ENCODE data around the gene FAH. TPM values are rescaled to one million over a fixed set of nuclear protein-coding genes. Genes with fewer than 3 reads are reported as not detected.
A peak's percentile ranks its signal among the peaks of the same experiment; 100 is the strongest.

Gene FAH
- total RNA-seq: 10 to 100 TPM; 22.0 to 42.0 (median 37.7) TPM

DNA sequence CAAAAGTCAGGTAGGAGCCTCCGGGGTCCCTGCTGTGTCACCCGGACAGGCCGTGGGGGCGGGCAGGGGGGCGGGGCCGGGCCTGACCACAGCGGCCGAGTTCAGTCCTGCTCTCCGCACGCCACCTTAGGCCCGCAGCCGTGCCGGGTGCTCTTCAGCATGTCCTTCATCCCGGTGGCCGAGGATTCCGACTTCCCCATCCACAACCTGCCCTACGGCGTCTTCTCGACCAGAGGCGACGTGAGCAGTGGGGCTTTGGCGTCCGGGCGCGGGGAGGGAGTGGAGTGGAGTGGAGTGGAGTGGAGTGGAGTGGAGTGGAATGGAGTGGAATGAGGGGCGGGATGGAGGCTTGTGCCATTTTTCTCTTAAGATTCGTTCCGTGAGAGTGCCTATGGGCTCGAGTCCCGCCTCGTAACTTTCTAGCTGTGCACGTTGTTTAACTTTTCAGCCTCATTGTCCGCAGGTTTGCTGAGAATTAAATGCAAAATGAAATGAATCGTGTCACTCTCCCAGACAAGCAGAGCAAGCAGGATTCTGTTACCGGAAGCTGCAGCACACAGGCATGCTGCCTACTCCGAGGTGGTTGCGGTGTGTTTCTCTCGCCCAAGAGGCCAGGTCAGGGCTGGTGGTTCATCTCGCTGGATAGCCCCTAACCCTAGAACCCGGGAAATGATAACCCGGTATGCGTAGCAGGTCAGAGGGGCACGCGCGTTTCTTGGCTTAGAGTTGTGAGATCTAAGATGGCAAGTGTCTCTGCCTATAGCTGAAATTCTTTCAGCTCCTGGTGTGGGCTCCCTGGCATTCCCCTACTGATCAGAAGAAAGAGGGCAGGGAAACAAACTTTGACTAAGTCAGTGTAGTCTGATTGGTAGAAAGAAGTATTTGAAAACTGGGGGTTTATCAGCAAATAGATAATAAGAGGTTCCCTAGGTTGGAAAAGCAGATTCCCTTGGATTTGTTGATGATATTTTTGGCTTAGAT is at the start of gene FAH:
TSS of gene FAH (plus strand) at position 104 of the 981 bp plus-strand sequence. CDS start at position 160, 56 bp downstream.
- no peaks in the 10 kb centered on the region for H3K9me3 ChIP-seq
- H3K27ac ChIP-seq: peak within 1 kb of the TSS; percentile 80 to 92 (median 87)
- DNase-seq (ENCODE audit: low spot score in 2 of 2): no peak
- H3K4me1 ChIP-seq: peaks cover 0 to 26% (median 9%) of the 10 kb centered on the region in 4 donors
- H3K4me3 ChIP-seq: peak within 1 kb of the TSS; percentile 57 to 68 (median 65)
- WGBS, 2 donors: 3 to 4% methylated on average over 31 to 37 of the region's 45 CpGs
- peaks cover 0 to 5% (median 0%) of the 10 kb centered on the region in 3 donors for H3K36me3 ChIP-seq
- TF ChIP-seq POLR2A (IDR thresholded peaks at IDR 0.05) (no peak), EP300 (IDR thresholded peaks at IDR 0.05) (no peak)
- TF ChIP-seq, protein P1, sequence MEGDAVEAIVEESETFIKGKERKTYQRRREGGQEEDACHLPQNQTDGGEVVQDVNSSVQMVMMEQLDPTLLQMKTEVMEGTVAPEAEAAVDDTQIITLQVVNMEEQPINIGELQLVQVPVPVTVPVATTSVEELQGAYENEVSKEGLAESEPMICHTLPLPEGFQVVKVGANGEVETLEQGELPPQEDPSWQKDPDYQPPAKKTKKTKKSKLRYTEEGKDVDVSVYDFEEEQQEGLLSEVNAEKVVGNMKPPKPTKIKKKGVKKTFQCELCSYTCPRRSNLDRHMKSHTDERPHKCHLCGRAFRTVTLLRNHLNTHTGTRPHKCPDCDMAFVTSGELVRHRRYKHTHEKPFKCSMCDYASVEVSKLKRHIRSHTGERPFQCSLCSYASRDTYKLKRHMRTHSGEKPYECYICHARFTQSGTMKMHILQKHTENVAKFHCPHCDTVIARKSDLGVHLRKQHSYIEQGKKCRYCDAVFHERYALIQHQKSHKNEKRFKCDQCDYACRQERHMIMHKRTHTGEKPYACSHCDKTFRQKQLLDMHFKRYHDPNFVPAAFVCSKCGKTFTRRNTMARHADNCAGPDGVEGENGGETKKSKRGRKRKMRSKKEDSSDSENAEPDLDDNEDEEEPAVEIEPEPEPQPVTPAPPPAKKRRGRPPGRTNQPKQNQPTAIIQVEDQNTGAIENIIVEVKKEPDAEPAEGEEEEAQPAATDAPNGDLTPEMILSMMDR (IDR thresholded peaks at IDR 0.05): no peak
- H3K27me3 ChIP-seq: no peaks in the 10 kb centered on the region

DNA sequence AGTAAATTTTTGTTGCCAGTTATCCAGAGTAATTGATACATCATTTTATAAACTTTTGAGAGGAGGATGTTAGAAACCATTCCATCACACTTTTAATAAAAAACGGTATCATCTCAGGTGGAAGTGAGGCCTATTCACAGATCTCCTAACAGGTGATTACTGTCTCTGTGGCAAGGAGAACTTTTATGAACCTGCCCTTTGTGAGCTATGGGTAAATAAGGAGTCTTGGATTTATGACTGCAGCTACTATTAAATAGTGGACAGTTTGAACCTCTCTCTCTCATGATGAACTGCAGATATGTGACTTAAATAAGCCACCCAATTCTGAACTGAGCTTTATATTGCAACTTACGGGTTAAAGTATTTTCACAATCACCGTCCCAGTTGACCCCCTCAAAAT is 47.6 kb upstream of the FAH start:
- DNase-seq (ENCODE audit: low spot score in 2 of 2): no peak
- Histone ChIP-seq H3K27ac (no peak overlapping the region), H3K27me3 (no peaks in the 10 kb centered on the region), H3K36me3 (peaks cover 0 to 6% (median 0%) of the 10 kb centered on the region in 3 donors), H3K9me3 (no peaks in the 10 kb centered on the region), H3K4me3 (no peak overlapping the region), H3K4me1 (peaks cover 0 to 18% (median 0%) of the 10 kb centered on the region in 4 donors)
- 86 to 89% methylated on average over 3 of the region's 3 CpGs for WGBS, 2 donors
- TF ChIP-seq EP300 (IDR thresholded peaks at IDR 0.05) (no peak), POLR2A (IDR thresholded peaks at IDR 0.05) (no peak)
- TF ChIP-seq, protein P1 (IDR thresholded peaks at IDR 0.05): no peak

DNA sequence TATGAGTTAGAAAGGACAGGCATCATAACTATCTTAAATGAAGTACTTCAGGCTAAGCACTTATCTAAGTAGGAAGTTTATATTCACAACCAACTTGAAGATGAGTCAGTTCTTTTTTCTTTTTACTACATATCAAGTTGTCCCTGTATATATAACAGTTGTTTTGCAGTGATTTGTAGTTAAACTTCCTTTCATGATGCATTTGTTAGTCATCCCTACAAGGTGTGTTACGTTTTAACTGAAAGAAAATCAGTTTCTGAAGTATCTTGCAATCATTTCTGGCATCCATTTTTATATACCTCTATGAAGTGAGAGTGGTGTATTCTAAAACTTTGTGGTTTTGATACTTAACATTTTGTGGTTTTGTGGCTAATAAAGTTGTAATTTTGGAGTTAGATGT is 47.2 kb upstream of the FAH start:
- Histone ChIP-seq H3K36me3 (peaks cover 0 to 6% (median 0%) of the 10 kb centered on the region in 3 donors), H3K27ac (no peak overlapping the region), H3K27me3 (no peaks in the 10 kb centered on the region), H3K4me3 (no peak overlapping the region), H3K9me3 (no peaks in the 10 kb centered on the region), H3K4me1 (peaks cover 0 to 18% (median 0%) of the 10 kb centered on the region in 4 donors)
- TF ChIP-seq, protein P1 (IDR thresholded peaks at IDR 0.05): no peak
- 71 to 86% methylated on average over 1 of the region's 1 CpG for WGBS, 2 donors
- no peak for DNase-seq (ENCODE audit: low spot score in 2 of 2)

DNA sequence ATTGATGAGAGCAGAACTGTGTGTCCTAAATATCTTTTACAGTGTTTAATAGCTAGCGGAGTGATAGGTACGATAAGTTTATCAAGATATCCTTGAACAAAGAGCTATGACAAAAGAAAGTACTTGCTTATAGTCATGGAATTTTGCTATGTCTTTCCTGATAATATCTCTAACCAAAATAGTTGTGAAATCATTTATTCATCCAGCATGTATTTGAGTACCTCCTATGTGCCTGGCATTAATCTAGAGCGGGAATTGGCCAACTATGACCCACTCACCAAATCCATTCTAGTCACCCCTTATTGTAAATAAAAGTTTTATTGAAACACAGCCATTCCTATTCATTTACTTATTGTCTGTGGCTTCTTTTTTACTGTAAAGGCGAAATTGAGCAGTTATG is 46.7 kb upstream of the FAH start:
- DNase-seq (ENCODE audit: low spot score in 2 of 2): no peak
- Histone ChIP-seq H3K9me3 (no peaks in the 10 kb centered on the region), H3K36me3 (peaks cover 0 to 5% (median 0%) of the 10 kb centered on the region in 3 donors), H3K27ac (no peak overlapping the region), H3K4me1 (peaks cover 0 to 23% (median 0%) of the 10 kb centered on the region in 4 donors), H3K27me3 (no peaks in the 10 kb centered on the region), H3K4me3 (no peak overlapping the region)
- TF ChIP-seq EP300 (IDR thresholded peaks at IDR 0.05): no peak
- TF ChIP-seq, protein P1 (IDR thresholded peaks at IDR 0.05): no peak
- TF ChIP-seq POLR2A (IDR thresholded peaks at IDR 0.05): no peak
- WGBS, 2 donors: 88 to 91% methylated on average over 4 of the region's 4 CpGs

DNA sequence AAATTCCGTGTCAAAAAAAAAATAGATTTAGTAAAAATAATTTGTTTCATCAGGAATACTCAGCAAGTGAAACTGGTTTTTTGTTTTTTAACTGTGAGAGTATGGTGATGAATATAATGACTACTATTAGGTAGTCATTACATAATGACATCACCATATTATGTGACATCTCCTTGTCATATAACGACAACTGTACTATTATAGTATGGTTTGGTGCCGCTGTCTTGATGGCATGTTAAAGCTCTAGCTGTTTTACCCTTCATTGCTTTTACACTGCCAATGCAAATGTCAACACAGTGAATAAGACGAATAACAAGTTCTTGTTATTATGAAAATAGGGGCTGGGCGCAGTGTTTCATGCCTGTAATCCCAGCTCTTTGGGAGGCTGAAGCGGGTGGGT is 45.6 kb upstream of the FAH start:
- no peak overlapping the region for H3K27ac ChIP-seq
- TF ChIP-seq POLR2A (IDR thresholded peaks at IDR 0.05) (no peak), EP300 (IDR thresholded peaks at IDR 0.05) (no peak)
- TF ChIP-seq, protein P1 (IDR thresholded peaks at IDR 0.05): no peak
- H3K9me3 ChIP-seq: no peaks in the 10 kb centered on the region
- peaks cover 0 to 23% (median 0%) of the 10 kb centered on the region in 4 donors for H3K4me1 ChIP-seq
- H3K27me3 ChIP-seq: no peaks in the 10 kb centered on the region
- H3K4me3 ChIP-seq: no peak overlapping the region
- DNase-seq (ENCODE audit: low spot score in 2 of 2): no peak
- 66 to 75% methylated on average over 6 of the region's 6 CpGs for whole genome bisulfite sequencing, 2 donors
- H3K36me3 ChIP-seq: no peaks in the 10 kb centered on the region

Data from tibial nerve (tissue), 4 donors.